ENCODE measurements around the gene CLIC4. TPM values are rescaled to one million over a fixed set of nuclear protein-coding genes. Genes with fewer than 3 reads are reported as not detected.
A peak's percentile ranks its signal among the peaks of the same experiment; 100 is the strongest.
"Not testable (repeated sequence)": the region's sequence is repeated elsewhere in the genome, so short reads cannot be mapped to it uniquely, and the experiment has no call there.

The CLIC4 gene
- total RNA-seq, 1 experiment from 2014 or later, result 87.4 TPM

GRCh38 chr1:24748191-24749121 lies 3.2 kb downstream of the CLIC4 start:
- DNase-seq, result peak; percentile 92
- 0 out of 2 replicates have a peak, but pooled peaks cover 3% of the 10 kb centered on the region for H4K20me1 ChIP-seq (ENCODE audit: insufficient read depth, low read depth, low read length)
- H3K4me3 ChIP-seq (ENCODE audit: low read length), result peak overlapping the region; percentile 97

GRCh38 chr1:24749252-24749651 lies 4.0 kb downstream of the CLIC4 start:
- DNase-seq, result peak; percentile 62

More at GRCh38 chr1:24748191-24749121, 3.2 kb downstream of the CLIC4 start:
- peaks cover 69% of the 10 kb centered on the region for H3K4me1 ChIP-seq (ENCODE audit: low read length)
- peak overlapping the region; percentile 91 for H3K9ac ChIP-seq (ENCODE audit: low read length)
- H3K9me3 ChIP-seq (ENCODE audit: low read length), result no peaks in the 10 kb centered on the region
- H3K36me3 ChIP-seq (ENCODE audit: insufficient read depth, low read length), result no peaks in the 10 kb centered on the region
- peak overlapping the region; percentile 96 for H3K27ac ChIP-seq (ENCODE audit: low read length)
- peak overlapping the region; percentile 77 for H3K4me2 ChIP-seq (ENCODE audit: low read depth, low read length, poor library complexity, severe bottlenecking)
- peaks cover 78% of the 10 kb centered on the region for H3K79me2 ChIP-seq (ENCODE audit: low read length)
- no peaks in the 10 kb centered on the region for H3K27me3 ChIP-seq (ENCODE audit: low read length)
- H3K9me2 ChIP-seq (replicated peaks; ENCODE audit: insufficient read depth, low read length), result no peaks in the 10 kb centered on the region
- H2AFZ ChIP-seq (ENCODE audit: low read length), result no peak overlapping the region

DNA sequence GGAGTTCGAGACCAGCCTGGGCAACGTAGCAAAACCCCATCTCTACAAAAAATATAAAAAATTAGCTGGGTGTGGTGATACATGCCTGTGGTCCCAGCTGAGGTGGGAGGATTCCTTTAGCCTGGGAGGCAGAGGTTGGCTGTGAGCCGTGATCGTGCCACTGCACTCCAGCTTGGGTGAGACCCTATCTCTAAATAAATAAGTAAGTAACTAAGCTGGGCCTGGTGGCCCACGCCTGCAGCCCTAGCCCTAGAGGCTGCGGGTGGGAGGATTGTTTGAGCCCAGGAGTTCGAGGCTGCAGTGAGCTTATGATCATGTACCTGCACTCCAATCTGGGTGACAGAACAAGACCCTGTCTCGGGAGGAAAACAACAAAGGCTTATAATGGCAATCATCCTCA lies 4.6 kb downstream of the CLIC4 start:
- no peak for DNase-seq
- H3K4me3 ChIP-seq (ENCODE audit: low read length), result no peak overlapping the region
- 0 out of 2 replicates have a peak, but pooled peaks cover 5% of the 10 kb centered on the region for H4K20me1 ChIP-seq (ENCODE audit: insufficient read depth, low read depth, low read length)
- no peaks in the 10 kb centered on the region for H3K9me3 ChIP-seq (ENCODE audit: low read length)
- no peak overlapping the region for H3K9ac ChIP-seq (ENCODE audit: low read length)
- H3K4me2 ChIP-seq (ENCODE audit: low read depth, low read length, poor library complexity, severe bottlenecking), result peak overlapping the region; percentile 77
- no peaks in the 10 kb centered on the region for H3K9me2 ChIP-seq (replicated peaks; ENCODE audit: insufficient read depth, low read length)
- no peaks in the 10 kb centered on the region for H3K27me3 ChIP-seq (ENCODE audit: low read length)
- H2AFZ ChIP-seq (ENCODE audit: low read length), result no peak overlapping the region
- H3K27ac ChIP-seq (ENCODE audit: low read length), result peak overlapping the region; percentile 96
- H3K4me1 ChIP-seq (ENCODE audit: low read length), result peaks cover 67% of the 10 kb centered on the region
- H3K36me3 ChIP-seq (ENCODE audit: insufficient read depth, low read length), result no peaks in the 10 kb centered on the region
- peaks cover 92% of the 10 kb centered on the region for H3K79me2 ChIP-seq (ENCODE audit: low read length)

More at GRCh38 chr1:24749252-24749651, 4.0 kb downstream of the CLIC4 start:
- Histone ChIP-seq H3K4me2 (ENCODE audit: low read depth, low read length, poor library complexity, severe bottlenecking) (peak overlapping the region; percentile 77), H3K79me2 (ENCODE audit: low read length) (peaks cover 86% of the 10 kb centered on the region), H3K9me3 (ENCODE audit: low read length) (no peaks in the 10 kb centered on the region), H3K9me2 (replicated peaks; ENCODE audit: insufficient read depth, low read length) (no peaks in the 10 kb centered on the region), H2AFZ (ENCODE audit: low read length) (no peak overlapping the region), H3K36me3 (ENCODE audit: insufficient read depth, low read length) (no peaks in the 10 kb centered on the region), H3K27me3 (ENCODE audit: low read length) (no peaks in the 10 kb centered on the region), H3K4me1 (ENCODE audit: low read length) (peaks cover 68% of the 10 kb centered on the region), H3K4me3 (ENCODE audit: low read length) (peak overlapping the region; percentile 97), H3K9ac (ENCODE audit: low read length) (peak overlapping the region; percentile 91), H3K27ac (ENCODE audit: low read length) (peak overlapping the region; percentile 96), H4K20me1 (ENCODE audit: insufficient read depth, low read depth, low read length) (0 out of 2 replicates have a peak, but pooled peaks cover 5% of the 10 kb centered on the region)

- no peak overlapping the region for H3K4me3 ChIP-seq (ENCODE audit: low read length)
- no peak overlapping the region for H3K9ac ChIP-seq (ENCODE audit: low read length)
- H4K20me1 ChIP-seq (ENCODE audit: insufficient read depth, low read depth, low read length), result 0 out of 2 replicates have a peak, but pooled peaks cover 5% of the 10 kb centered on the region
- no peak overlapping the region for H2AFZ ChIP-seq (ENCODE audit: low read length)
- no peak overlapping the region for H3K4me2 ChIP-seq (ENCODE audit: low read depth, low read length, poor library complexity, severe bottlenecking)
- H3K9me2 ChIP-seq (replicated peaks; ENCODE audit: insufficient read depth, low read length), result no peaks in the 10 kb centered on the region
- peaks cover 97% of the 10 kb centered on the region for H3K79me2 ChIP-seq (ENCODE audit: low read length)
- no peak for DNase-seq
- peaks cover 66% of the 10 kb centered on the region for H3K4me1 ChIP-seq (ENCODE audit: low read length)
- no peaks in the 10 kb centered on the region for H3K9me3 ChIP-seq (ENCODE audit: low read length)
- H3K27ac ChIP-seq (ENCODE audit: low read length), result no peak overlapping the region
- no peaks in the 10 kb centered on the region for H3K27me3 ChIP-seq (ENCODE audit: low read length)
- H3K36me3 ChIP-seq (ENCODE audit: insufficient read depth, low read length), result no peaks in the 10 kb centered on the region
These were observed 6.6 kb downstream of the CLIC4 start for GRCh38 chr1:24751833-24752232.

- DNase-seq, result no peak
- no peaks in the 10 kb centered on the region for H3K9me2 ChIP-seq (replicated peaks; ENCODE audit: insufficient read depth, low read length)
- H3K4me2 ChIP-seq (ENCODE audit: low read depth, low read length, poor library complexity, severe bottlenecking), result no peak overlapping the region
- no peak overlapping the region for H3K27ac ChIP-seq (ENCODE audit: low read length)
- no peaks in the 10 kb centered on the region for H3K36me3 ChIP-seq (ENCODE audit: insufficient read depth, low read length)
- no peak overlapping the region for H3K9ac ChIP-seq (ENCODE audit: low read length)
- no peaks in the 10 kb centered on the region for H3K27me3 ChIP-seq (ENCODE audit: low read length)
- H3K79me2 ChIP-seq (ENCODE audit: low read length), result peaks cover 97% of the 10 kb centered on the region
- peaks cover 62% of the 10 kb centered on the region for H3K4me1 ChIP-seq (ENCODE audit: low read length)
- 0 out of 2 replicates have a peak, but pooled peaks cover 5% of the 10 kb centered on the region for H4K20me1 ChIP-seq (ENCODE audit: insufficient read depth, low read depth, low read length)
- no peak overlapping the region for H3K4me3 ChIP-seq (ENCODE audit: low read length)
- H2AFZ ChIP-seq (ENCODE audit: low read length), result no peak overlapping the region
- no peaks in the 10 kb centered on the region for H3K9me3 ChIP-seq (ENCODE audit: low read length)
These were observed 7.1 kb downstream of the CLIC4 start for GRCh38 chr1:24752305-24752704.

DNA sequence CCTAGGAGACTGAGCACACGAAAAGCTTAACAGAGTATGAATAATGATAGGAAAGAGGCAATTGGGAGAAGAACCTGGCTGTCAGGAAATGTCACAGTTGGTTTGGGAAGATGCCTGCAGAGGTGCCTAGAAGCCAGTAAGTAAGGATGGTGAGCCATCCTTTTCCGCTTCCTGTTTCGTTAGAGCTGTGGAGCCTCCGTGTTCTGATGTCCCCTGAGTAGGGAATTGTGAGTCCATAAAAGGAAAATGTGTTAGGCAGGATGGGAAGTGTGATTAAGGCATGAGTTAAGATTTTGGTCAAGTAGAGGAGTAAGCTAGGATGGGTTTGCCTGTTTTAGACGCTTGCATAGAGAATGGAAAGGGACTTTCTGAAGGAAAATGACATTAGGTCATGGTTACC lies 9.0 kb downstream of the CLIC4 start:
- peaks cover 99% of the 10 kb centered on the region for H3K79me2 ChIP-seq (ENCODE audit: low read length)
- H3K9ac ChIP-seq (ENCODE audit: low read length), result no peak overlapping the region
- no peaks in the 10 kb centered on the region for H3K9me3 ChIP-seq (ENCODE audit: low read length)
- H4K20me1 ChIP-seq (ENCODE audit: insufficient read depth, low read depth, low read length), result 0 out of 2 replicates have a peak, but pooled peaks cover 5% of the 10 kb centered on the region
- no peak overlapping the region for H3K4me3 ChIP-seq (ENCODE audit: low read length)
- H3K4me1 ChIP-seq (ENCODE audit: low read length), result peaks cover 42% of the 10 kb centered on the region
- H3K27me3 ChIP-seq (ENCODE audit: low read length), result no peaks in the 10 kb centered on the region
- no peak overlapping the region for H2AFZ ChIP-seq (ENCODE audit: low read length)
- H3K27ac ChIP-seq (ENCODE audit: low read length), result peak overlapping the region; percentile 27; the same call in 1 of the 2 replicates
- H3K9me2 ChIP-seq (replicated peaks; ENCODE audit: insufficient read depth, low read length), result no peaks in the 10 kb centered on the region
- no peak for DNase-seq
- H3K36me3 ChIP-seq (ENCODE audit: insufficient read depth, low read length), result no peaks in the 10 kb centered on the region
- no peak overlapping the region for H3K4me2 ChIP-seq (ENCODE audit: low read depth, low read length, poor library complexity, severe bottlenecking)

- H3K27ac ChIP-seq (ENCODE audit: low read length); DNase-seq; H3K4me3 ChIP-seq (ENCODE audit: low read length); H4K20me1 ChIP-seq (ENCODE audit: insufficient read depth, low read depth, low read length); H3K9me2 ChIP-seq (replicated peaks; ENCODE audit: insufficient read depth, low read length); H3K27me3 ChIP-seq (ENCODE audit: low read length); H3K36me3 ChIP-seq (ENCODE audit: insufficient read depth, low read length); H3K9me3 ChIP-seq (ENCODE audit: low read length); H3K9ac ChIP-seq (ENCODE audit: low read length); H3K4me2 ChIP-seq (ENCODE audit: low read depth, low read length, poor library complexity, severe bottlenecking); H2AFZ ChIP-seq (ENCODE audit: low read length): not testable (repeated sequence)
- peaks cover 33% of the 10 kb centered on the region for H3K4me1 ChIP-seq (ENCODE audit: low read length)
- H3K79me2 ChIP-seq (ENCODE audit: low read length), result peaks cover 99% of the 10 kb centered on the region
These were observed 10.1 kb downstream of the CLIC4 start for GRCh38 chr1:24755323-24755722.

DNA sequence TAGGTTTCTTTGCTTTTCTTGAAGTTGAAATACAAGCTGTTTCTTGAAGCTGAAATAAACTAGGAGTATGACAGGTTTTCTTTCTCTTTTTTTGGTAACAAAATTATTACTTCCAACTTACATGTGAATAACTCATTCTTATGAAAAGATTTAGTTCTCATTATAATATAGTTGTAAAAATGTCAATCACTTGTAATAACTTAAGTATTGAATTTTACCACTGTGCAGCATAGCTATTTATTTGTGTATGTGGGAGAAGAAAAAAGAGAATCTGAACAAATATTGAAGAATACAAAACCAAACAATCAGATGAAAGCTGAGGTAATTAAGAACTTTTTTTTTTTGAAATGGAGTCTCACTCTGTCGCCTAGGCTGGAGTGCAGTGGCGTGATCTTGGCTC lies 11.1 kb downstream of the CLIC4 start:
- no peaks in the 10 kb centered on the region for H3K9me2 ChIP-seq (replicated peaks; ENCODE audit: insufficient read depth, low read length)
- H3K79me2 ChIP-seq (ENCODE audit: low read length), result peaks cover 99% of the 10 kb centered on the region

More for the DNA sequence above, 11.1 kb downstream of the CLIC4 start:
- Histone ChIP-seq H3K27me3 (ENCODE audit: low read length) (no peaks in the 10 kb centered on the region), H3K36me3 (ENCODE audit: insufficient read depth, low read length) (no peaks in the 10 kb centered on the region), H4K20me1 (ENCODE audit: insufficient read depth, low read depth, low read length) (0 out of 2 replicates have a peak, but pooled peaks cover 5% of the 10 kb centered on the region), H3K4me2 (ENCODE audit: low read depth, low read length, poor library complexity, severe bottlenecking) (no peak overlapping the region), H3K27ac (ENCODE audit: low read length) (no peak overlapping the region), H3K9ac (ENCODE audit: low read length) (no peak overlapping the region), H3K4me1 (ENCODE audit: low read length) (peaks cover 36% of the 10 kb centered on the region), H3K9me3 (ENCODE audit: low read length) (no peaks in the 10 kb centered on the region), H2AFZ (ENCODE audit: low read length) (no peak overlapping the region), H3K4me3 (ENCODE audit: low read length) (no peak overlapping the region)
- no peak for DNase-seq

Data from Karpas-422 (cell line).